Colonic mucosa (tissue), 4 donors: Measurements from ENCODE around the gene COL4A4. TPM values are rescaled to one million over a fixed set of nuclear protein-coding genes. Genes with fewer than 3 reads are reported as not detected.

Experiments used
- DNase-seq: peaks from one replicate; pipeline ENCODE4 v3.0.0-alpha.2; 2020
- H3K27ac ChIP-seq: fragments of 200-600 bp; one replicate; pipeline ENCODE4 v1.8.0; 2021
- H3K27me3 ChIP-seq: fragments of 200-600 bp; one replicate; pipeline ENCODE4 v1.8.0; 2021
- H3K36me3 ChIP-seq: fragments of 200-600 bp; one replicate; pipeline ENCODE4 v1.8.0; 2021
- H3K4me1 ChIP-seq: fragments of 200-600 bp; one replicate; pipeline ENCODE4 v1.8.0; 2021; ENCODE audit warnings: mild to moderate bottlenecking
- H3K4me3 ChIP-seq: fragments of 200-600 bp; one replicate; pipeline ENCODE4 v1.8.0; 2021
- H3K9ac ChIP-seq, 2 donors: one replicate each; pipeline ENCODE4 v1.7.0; 2013; ENCODE audit warnings: control low read depth in 2 of 2, low read depth in 2 of 2, low read length in 2 of 2
- H3K9me3 ChIP-seq: fragments of 200-600 bp; one replicate; pipeline ENCODE4 v1.8.0; 2021
- CTCF ChIP-seq: fragments of 200-600 bp; IDR thresholded peaks from one replicate; pipeline ENCODE4 v1.8.0; 2022; ENCODE audit warnings: antibody characterized with exemption, mild to moderate bottlenecking
- intact Hi-C: fragments of 100-400 bp; cut with DNase I; formaldehyde crosslinking; loops from one replicate; pipeline ENCODE4 v1.14.1; 2022
- total RNA-seq, 2 donors: library from RNA; stranded (reverse); fragmentation: NEBNext Ultra II Directional in 1 of 2; extraction: Animal tissue kit (Norgen Biotek cat#: 25700) in 1 of 2; gene quantifications; one replicate each; pipeline ENCODE4 v1.2.1, GENCODE V29; 2021
- donor health status: healthy.
- donor health status: DM: no; HTN: no; CAD: no.
- donor health status: DM: no; HTN: no; CAD: no.

Gene COL4A4
- total RNA-seq, 2 donors from 2014 or later, result 0.40 to 0.93 TPM

- no peak overlapping the region for H3K4me3 ChIP-seq
- H3K36me3 ChIP-seq, result no peaks in the 10 kb centered on the region
- no peaks in the 10 kb centered on the region for H3K27me3 ChIP-seq
- no peak for TF ChIP-seq CTCF
- no peak overlapping the region for H3K27ac ChIP-seq
- no peak overlapping the region for H3K9ac ChIP-seq
- intact Hi-C loops, result no loop called here
- H3K4me1 ChIP-seq, result no peaks in the 10 kb centered on the region
- H3K9me3 ChIP-seq, result no peaks in the 10 kb centered on the region
- no peak for DNase-seq
These were observed 147.1 kb downstream of the COL4A4 start for GRCh38 chr2:227016894-227017293.

GRCh38 chr2:227013881-227014280 lies 150.1 kb downstream of the COL4A4 start:
- Histone ChIP-seq H3K9ac (no peak overlapping the region), H3K27ac (no peak overlapping the region), H3K9me3 (no peaks in the 10 kb centered on the region), H3K4me3 (no peak overlapping the region), H3K4me1 (no peaks in the 10 kb centered on the region), H3K27me3 (no peaks in the 10 kb centered on the region), H3K36me3 (no peaks in the 10 kb centered on the region)
- no peak for TF ChIP-seq CTCF
- intact Hi-C loops, result no loop called here
- DNase-seq, result no peak

GRCh38 chr2:227013330-227013729 lies 150.7 kb downstream of the COL4A4 start:
- Histone ChIP-seq H3K9ac (no peak overlapping the region), H3K27me3 (no peaks in the 10 kb centered on the region), H3K4me3 (no peak overlapping the region), H3K9me3 (no peaks in the 10 kb centered on the region), H3K4me1 (no peaks in the 10 kb centered on the region), H3K36me3 (no peaks in the 10 kb centered on the region), H3K27ac (no peak overlapping the region)
- intact Hi-C loops, result no loop called here
- TF ChIP-seq CTCF, result no peak
- no peak for DNase-seq

GRCh38 chr2:227010433-227010832 lies 153.6 kb downstream of the COL4A4 start:
- H3K9ac ChIP-seq, result no peak overlapping the region
- TF ChIP-seq CTCF, result no peak

GRCh38 chr2:227007940-227008339 lies 156.1 kb downstream of the COL4A4 start:
- H3K9ac ChIP-seq, result no peak overlapping the region
- no peaks in the 10 kb centered on the region for H3K4me1 ChIP-seq
- H3K4me3 ChIP-seq, result no peak overlapping the region
- intact Hi-C loops, result no loop called here
- no peak for DNase-seq
- H3K27ac ChIP-seq, result no peak overlapping the region
- H3K9me3 ChIP-seq, result no peaks in the 10 kb centered on the region
- H3K27me3 ChIP-seq, result no peaks in the 10 kb centered on the region
- H3K36me3 ChIP-seq, result no peaks in the 10 kb centered on the region
- no peak for TF ChIP-seq CTCF

More at GRCh38 chr2:227010433-227010832, 153.6 kb downstream of the COL4A4 start:
- no peak for DNase-seq
- Histone ChIP-seq H3K36me3 (no peaks in the 10 kb centered on the region), H3K27me3 (no peaks in the 10 kb centered on the region), H3K4me3 (no peak overlapping the region), H3K4me1 (no peaks in the 10 kb centered on the region), H3K9me3 (no peaks in the 10 kb centered on the region), H3K27ac (no peak overlapping the region)
- intact Hi-C loops, result no loop called here

GRCh38 chr2:227007148-227007547 lies 156.9 kb downstream of the COL4A4 start:
- no peak for DNase-seq
- intact Hi-C loops, result no loop called here
- no peak overlapping the region for H3K9ac ChIP-seq
- H3K9me3 ChIP-seq, result no peaks in the 10 kb centered on the region
- H3K4me3 ChIP-seq, result no peak overlapping the region
- H3K36me3 ChIP-seq, result no peaks in the 10 kb centered on the region
- TF ChIP-seq CTCF, result no peak
- no peaks in the 10 kb centered on the region for H3K27me3 ChIP-seq
- no peak overlapping the region for H3K27ac ChIP-seq
- H3K4me1 ChIP-seq, result no peaks in the 10 kb centered on the region
